ENCODE results near the gene RNU5D-1.

GRCh38 chr1:44698138-44698537 is 32.8 kb downstream of the RNU5D-1 start:
- TF ChIP-seq CTCF (IDR thresholded peaks at IDR 0.05) (no peak), POLR2A (IDR thresholded peaks at IDR 0.05) (no peak), POLR2AphosphoS5 (IDR thresholded peaks at IDR 0.05) (no peak)

All from suprapubic skin (tissue), 4 donors.